DND-41 (cell line): ENCODE results near the gene DSCAM.

Experiments used
- ATAC-seq: fragments of 200-7000 bp; cut with Tn5 transposase; 3 replicates; pipeline ENCODE4 v1.9.1; 2021; ENCODE audit warnings: low read depth; ENCODE audit not compliant: insufficient read depth
- DNase-seq: peaks from one replicate; pipeline ENCODE4 v3.0.0-alpha.2; 2020
- H2AFZ ChIP-seq: 2 replicates; pipeline ENCODE4 v1.6.0; 2012; ENCODE audit warnings: low read depth, low read length
- H3K27ac ChIP-seq: 2 replicates; pipeline ENCODE4 v1.5.1; 2012; ENCODE audit warnings: low read length, inconsistent platforms
- H3K27me3 ChIP-seq: fragments of 200-600 bp; sonication (generic); 2 replicates; pipeline ENCODE4 v1.6.0; 2012; ENCODE audit warnings: low read length, mild to moderate bottlenecking, inconsistent platforms; ENCODE audit not compliant: insufficient read depth, poor library complexity
- H3K36me3 ChIP-seq: 2 replicates; pipeline ENCODE4 v1.5.1; 2012; ENCODE audit warnings: low read length, inconsistent platforms; ENCODE audit not compliant: insufficient read depth
- H3K4me1 ChIP-seq: 2 replicates; pipeline ENCODE4 v1.5.1; 2012; ENCODE audit warnings: mild to moderate bottlenecking, low read length; ENCODE audit not compliant: insufficient read depth
- H3K4me2 ChIP-seq: 2 replicates; pipeline ENCODE4 v1.6.0; 2012; ENCODE audit warnings: mild to moderate bottlenecking, moderate library complexity, low read length, inconsistent platforms; ENCODE audit not compliant: insufficient read depth
- H3K4me3 ChIP-seq, 2 experiments: fragments of 200-600 bp in 1 of 2; shearing (Covaris generic) in 1 of 2; 2 replicates each; pipeline ENCODE4 v1.5.1; 2012 to 2016; ENCODE audit warnings: inconsistent platforms in 2 of 2, low read length in 2 of 2, mild to moderate bottlenecking in 2 of 2, low read depth in 1 of 2, moderate library complexity in 1 of 2
- H3K79me2 ChIP-seq: 2 replicates; pipeline ENCODE4 v1.6.0; 2012; ENCODE audit warnings: low read length, inconsistent platforms; ENCODE audit not compliant: insufficient read depth
- H3K9ac ChIP-seq: 2 replicates; pipeline ENCODE4 v1.6.0; 2012; ENCODE audit warnings: low read depth, mild to moderate bottlenecking, inconsistent platforms, low read length, moderate library complexity
- H3K9me3 ChIP-seq: 2 replicates; pipeline ENCODE4 v1.5.1; 2012; ENCODE audit warnings: low read length, moderate library complexity, mild to moderate bottlenecking, inconsistent platforms; ENCODE audit not compliant: insufficient read depth, severe bottlenecking
- H4K20me1 ChIP-seq: 2 replicates; pipeline ENCODE4 v1.6.0; 2012; ENCODE audit warnings: low read length; ENCODE audit not compliant: insufficient read depth
- CTCF ChIP-seq: IDR thresholded peaks from 2 replicates; pipeline ENCODE4 v1.5.1; 2012; ENCODE audit warnings: borderline replicate concordance, low read length, moderate library complexity, mild to moderate bottlenecking; ENCODE audit not compliant: poor library complexity, severe bottlenecking; ENCODE audit errors: extremely low read depth
- EZH2 ChIP-seq: IDR thresholded peaks from 3 replicates; pipeline ENCODE4 v1.6.1; 2012; ENCODE audit warnings: borderline replicate concordance, low read depth, mild to moderate bottlenecking, moderate library complexity, low read length, inconsistent platforms; ENCODE audit not compliant: severe bottlenecking

The DSCAM gene

GRCh38 chr21:40577285-40578043, 269.5 kb downstream of the DSCAM start:
- Histone ChIP-seq H3K4me1 (no peaks in the 10 kb centered on the region), H3K27me3 (no peaks in the 10 kb centered on the region), H3K9ac (no peak overlapping the region), H3K36me3 (no peaks in the 10 kb centered on the region), H3K4me2 (no peak overlapping the region), H2AFZ (no peak overlapping the region), H3K27ac (no peak overlapping the region), H3K79me2 (no peaks in the 10 kb centered on the region), H3K4me3 (no peak overlapping the region), H4K20me1 (no peaks in the 10 kb centered on the region), H3K9me3 (no peaks in the 10 kb centered on the region)
- TF ChIP-seq EZH2: no peak
- no peak for TF ChIP-seq CTCF
- DNase-seq (no peak), ATAC-seq (no peak)

DNA sequence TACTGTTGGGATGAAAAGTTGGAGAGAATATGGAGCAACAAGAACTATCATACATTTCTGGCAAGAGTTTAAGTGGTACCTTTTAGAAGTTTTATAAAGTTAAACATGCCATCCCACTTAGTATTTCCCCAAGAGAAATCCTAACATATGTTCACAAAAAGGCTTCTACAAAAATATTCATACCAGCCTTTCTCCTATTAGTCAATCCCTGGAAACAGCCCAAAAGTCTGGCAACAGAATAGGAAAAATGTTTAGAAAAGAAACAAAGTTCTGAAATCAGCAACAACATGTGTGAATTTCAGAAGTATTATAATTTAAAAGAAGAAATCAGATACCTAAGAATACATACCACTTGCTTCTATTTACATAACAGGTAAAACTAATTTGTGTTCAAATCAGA, 271.0 kb downstream of the DSCAM start:
- no peaks in the 10 kb centered on the region for H3K9me3 ChIP-seq
- H3K36me3 ChIP-seq: no peaks in the 10 kb centered on the region
- DNase-seq (no peak), ATAC-seq (no peak)
- TF ChIP-seq CTCF (no peak), EZH2 (no peak)
- H3K4me3 ChIP-seq: no peak overlapping the region
- no peaks in the 10 kb centered on the region for H3K27me3 ChIP-seq
- H3K79me2 ChIP-seq: no peaks in the 10 kb centered on the region
- H3K4me1 ChIP-seq: no peaks in the 10 kb centered on the region
- no peak overlapping the region for H2AFZ ChIP-seq
- H3K27ac ChIP-seq: no peak overlapping the region
- H4K20me1 ChIP-seq: no peaks in the 10 kb centered on the region
- no peak overlapping the region for H3K9ac ChIP-seq
- no peak overlapping the region for H3K4me2 ChIP-seq

DNA sequence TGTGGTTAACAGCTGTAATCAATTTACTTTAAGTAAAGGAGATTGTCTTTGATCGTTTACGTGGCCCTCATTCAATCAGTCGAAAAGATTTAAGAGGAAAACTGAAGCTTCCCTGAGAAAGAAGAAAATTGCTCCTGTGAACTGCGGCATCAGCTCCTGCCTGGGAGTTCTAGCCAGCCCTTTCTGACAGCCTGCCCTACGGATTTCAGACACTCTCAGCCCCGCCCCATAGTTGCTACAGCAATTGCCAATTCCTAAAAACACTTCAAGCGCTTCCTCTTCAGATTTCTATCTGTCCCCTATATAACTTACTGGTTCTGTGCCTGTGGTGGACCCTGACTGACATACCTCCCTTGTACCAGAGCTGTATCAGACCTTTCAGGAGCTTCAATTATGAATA, 277.6 kb downstream of the DSCAM start:
- Histone ChIP-seq H3K4me1 (no peaks in the 10 kb centered on the region), H3K79me2 (no peaks in the 10 kb centered on the region), H3K9me3 (no peaks in the 10 kb centered on the region), H3K27me3 (no peaks in the 10 kb centered on the region), H2AFZ (no peak overlapping the region), H4K20me1 (no peaks in the 10 kb centered on the region), H3K27ac (no peak overlapping the region), H3K4me2 (no peak overlapping the region), H3K4me3 (no peak overlapping the region), H3K36me3 (no peaks in the 10 kb centered on the region), H3K9ac (no peak overlapping the region)
- ATAC-seq (no peak), DNase-seq (no peak)
- TF ChIP-seq CTCF: no peak
- no peak for TF ChIP-seq EZH2
